Measurements from ENCODE around the gene YWHAE.
"Not testable (repeated sequence)": the region's sequence is repeated elsewhere in the genome, so short reads cannot be mapped to it uniquely, and the experiment has no call there.

YWHAE gene

GRCh38 chr17:1307829-1308228 lies 92.2 kb downstream of the YWHAE start:
- not testable (repeated sequence) for H3K27ac ChIP-seq (replicated peaks; ENCODE audit: low read length); H3K9ac ChIP-seq (ENCODE audit: low read depth, low read length, poor library complexity); H3K4ac ChIP-seq (ENCODE audit: low read length); H2BK12ac ChIP-seq (ENCODE audit: low read length); H4K8ac ChIP-seq (ENCODE audit: low read depth, low read length); H3K27me3 ChIP-seq (ENCODE audit: control insufficient read depth in 3 of 3, insufficient read depth in 3 of 3, low read depth in 1 of 3, low read length in 3 of 3); H2BK15ac ChIP-seq (ENCODE audit: low read length); H3K79me1 ChIP-seq (ENCODE audit: low read depth, low read length); H3K14ac ChIP-seq (ENCODE audit: low read length); H3K23ac ChIP-seq (ENCODE audit: low read depth, low read length, poor library complexity); DNase-seq (ENCODE audit: low spot score); H4K91ac ChIP-seq (ENCODE audit: low read depth, low read length, poor library complexity); H3K36me3 ChIP-seq (replicated peaks in 1 of 2; ENCODE audit: control insufficient read depth in 2 of 2, insufficient read depth in 2 of 2, low read length in 2 of 2); H2BK120ac ChIP-seq (ENCODE audit: low read depth, low read length); H3K4me3 ChIP-seq (ENCODE audit: low read length in 2 of 2); H2BK5ac ChIP-seq (ENCODE audit: low read length); H3K9me3 ChIP-seq (replicated peaks in 1 of 2; ENCODE audit: control insufficient read depth in 2 of 2, insufficient read depth in 1 of 2, low read depth in 1 of 2, low read length in 2 of 2); H2AFZ ChIP-seq (ENCODE audit: low read length); H3K4me2 ChIP-seq (ENCODE audit: insufficient read depth, low read length, poor library complexity, severe bottlenecking)
- Histone ChIP-seq H3K4me1 (ENCODE audit: control insufficient read depth in 2 of 2, insufficient read depth in 1 of 2, low read depth in 1 of 2, low read length in 2 of 2) (peaks cover 9 to 14% of the 10 kb centered on the region in 2 donors), H2AK5ac (ENCODE audit: low read depth, low read length) (peak overlapping the region; percentile 47), H3K18ac (ENCODE audit: low read length) (peak overlapping the region; percentile 15)
- WGBS, 2 donors (ENCODE audit: extremely low coverage in 2 of 2, insufficient read length in 2 of 2, insufficient replicate concordance in 1 of 2), result no CpG with 5 or more reads among the region's 16 CpGs

- DNase-seq (ENCODE audit: low spot score), result no peak
- no CpG with 5 or more reads among the region's 19 CpGs for WGBS, 2 donors (ENCODE audit: extremely low coverage in 2 of 2, insufficient read length in 2 of 2, insufficient replicate concordance in 1 of 2)
- H3K4me1 ChIP-seq (ENCODE audit: control insufficient read depth in 2 of 2, insufficient read depth in 1 of 2, low read depth in 1 of 2, low read length in 2 of 2), result peaks cover 4 to 16% of the 10 kb centered on the region in 2 donors
These were observed 95.0 kb downstream of the YWHAE start for GRCh38 chr17:1304962-1305563.

GRCh38 chr17:1304522-1304921 lies 95.5 kb downstream of the YWHAE start:
- Histone ChIP-seq H2BK120ac (ENCODE audit: low read depth, low read length) (peak overlapping the region; percentile 44), H2AK5ac (ENCODE audit: low read depth, low read length) (peak overlapping the region; percentile 40), H3K23ac (ENCODE audit: low read depth, low read length, poor library complexity) (peak overlapping the region; percentile 39), H4K8ac (ENCODE audit: low read depth, low read length) (no peak overlapping the region), H3K4me1 (ENCODE audit: control insufficient read depth in 2 of 2, insufficient read depth in 1 of 2, low read depth in 1 of 2, low read length in 2 of 2) (peaks cover 4 to 21% of the 10 kb centered on the region in 2 donors), H3K79me1 (ENCODE audit: low read depth, low read length) (no peaks in the 10 kb centered on the region), H3K4me2 (ENCODE audit: insufficient read depth, low read length, poor library complexity, severe bottlenecking) (no peak overlapping the region), H3K9ac (ENCODE audit: low read depth, low read length, poor library complexity) (no peak overlapping the region), H2BK15ac (ENCODE audit: low read length) (peak overlapping the region; percentile 75), H3K18ac (ENCODE audit: low read length) (peak overlapping the region; percentile 85), H2BK12ac (ENCODE audit: low read length) (no peak overlapping the region), H3K4me3 (ENCODE audit: low read length in 2 of 2) (no peak overlapping the region), H3K4ac (ENCODE audit: low read length) (no peak overlapping the region), H2AFZ (ENCODE audit: low read length) (peak overlapping the region; percentile 11), H2BK5ac (ENCODE audit: low read length) (peak overlapping the region; percentile 82), H3K36me3 (replicated peaks in 1 of 2; ENCODE audit: control insufficient read depth in 2 of 2, insufficient read depth in 2 of 2, low read length in 2 of 2) (no peaks in the 10 kb centered on the region), H3K27me3 (ENCODE audit: control insufficient read depth in 3 of 3, insufficient read depth in 3 of 3, low read depth in 1 of 3, low read length in 3 of 3) (peaks cover 0 to 3% (median 0%) of the 10 kb centered on the region in 3 experiments), H4K91ac (ENCODE audit: low read depth, low read length, poor library complexity) (no peak overlapping the region), H3K27ac (replicated peaks; ENCODE audit: low read length) (no peak overlapping the region), H3K14ac (ENCODE audit: low read length) (peak overlapping the region; percentile 89), H3K9me3 (replicated peaks in 1 of 2; ENCODE audit: control insufficient read depth in 2 of 2, insufficient read depth in 1 of 2, low read depth in 1 of 2, low read length in 2 of 2) (no peaks in the 10 kb centered on the region)
- DNase-seq (ENCODE audit: low spot score), result no peak
- WGBS, 2 donors (ENCODE audit: extremely low coverage in 2 of 2, insufficient read length in 2 of 2, insufficient replicate concordance in 1 of 2), result no CpG with 5 or more reads among the region's 5 CpGs

More at GRCh38 chr17:1304962-1305563, 95.0 kb downstream of the YWHAE start:
- Histone ChIP-seq H3K27ac (replicated peaks; ENCODE audit: low read length) (no peak overlapping the region), H2BK5ac (ENCODE audit: low read length) (peak overlapping the region; percentile 82), H3K23ac (ENCODE audit: low read depth, low read length, poor library complexity) (peak overlapping the region; percentile 39), H2AFZ (ENCODE audit: low read length) (peak overlapping the region; percentile 53), H3K9me3 (replicated peaks in 1 of 2; ENCODE audit: control insufficient read depth in 2 of 2, insufficient read depth in 1 of 2, low read depth in 1 of 2, low read length in 2 of 2) (no peaks in the 10 kb centered on the region), H3K4me2 (ENCODE audit: insufficient read depth, low read length, poor library complexity, severe bottlenecking) (no peak overlapping the region), H3K36me3 (replicated peaks in 1 of 2; ENCODE audit: control insufficient read depth in 2 of 2, insufficient read depth in 2 of 2, low read length in 2 of 2) (no peaks in the 10 kb centered on the region), H4K8ac (ENCODE audit: low read depth, low read length) (no peak overlapping the region), H3K79me1 (ENCODE audit: low read depth, low read length) (no peaks in the 10 kb centered on the region), H4K91ac (ENCODE audit: low read depth, low read length, poor library complexity) (no peak overlapping the region), H2BK12ac (ENCODE audit: low read length) (peak overlapping the region; percentile 58), H3K4me3 (ENCODE audit: low read length in 2 of 2) (no peak overlapping the region), H3K4ac (ENCODE audit: low read length) (no peak overlapping the region), H3K18ac (ENCODE audit: low read length) (peak overlapping the region; percentile 85), H3K14ac (ENCODE audit: low read length) (peak overlapping the region; percentile 89), H2BK120ac (ENCODE audit: low read depth, low read length) (peak overlapping the region; percentile 44), H3K9ac (ENCODE audit: low read depth, low read length, poor library complexity) (no peak overlapping the region), H2BK15ac (ENCODE audit: low read length) (peak overlapping the region; percentile 75), H3K27me3 (ENCODE audit: control insufficient read depth in 3 of 3, insufficient read depth in 3 of 3, low read depth in 1 of 3, low read length in 3 of 3) (peaks cover 0 to 3% (median 0%) of the 10 kb centered on the region in 3 experiments), H2AK5ac (ENCODE audit: low read depth, low read length) (peak overlapping the region; percentile 40)

- Histone ChIP-seq H3K4me2 (ENCODE audit: insufficient read depth, low read length, poor library complexity, severe bottlenecking) (no peak overlapping the region), H3K27ac (replicated peaks; ENCODE audit: low read length) (no peak overlapping the region), H3K4me3 (ENCODE audit: low read length in 2 of 2) (no peak overlapping the region), H3K9me3 (replicated peaks in 1 of 2; ENCODE audit: control insufficient read depth in 2 of 2, insufficient read depth in 1 of 2, low read depth in 1 of 2, low read length in 2 of 2) (no peaks in the 10 kb centered on the region), H4K91ac (ENCODE audit: low read depth, low read length, poor library complexity) (no peak overlapping the region), H2BK15ac (ENCODE audit: low read length) (no peak overlapping the region), H2BK120ac (ENCODE audit: low read depth, low read length) (no peak overlapping the region), H2AFZ (ENCODE audit: low read length) (peak overlapping the region; percentile 32), H4K8ac (ENCODE audit: low read depth, low read length) (no peak overlapping the region), H3K4ac (ENCODE audit: low read length) (no peak overlapping the region), H2AK5ac (ENCODE audit: low read depth, low read length) (peak overlapping the region; percentile 20), H3K18ac (ENCODE audit: low read length) (peak overlapping the region; percentile 82), H3K27me3 (ENCODE audit: control insufficient read depth in 3 of 3, insufficient read depth in 3 of 3, low read depth in 1 of 3, low read length in 3 of 3) (peaks cover 0 to 3% (median 0%) of the 10 kb centered on the region in 3 experiments), H3K79me1 (ENCODE audit: low read depth, low read length) (no peaks in the 10 kb centered on the region), H3K9ac (ENCODE audit: low read depth, low read length, poor library complexity) (no peak overlapping the region), H2BK5ac (ENCODE audit: low read length) (no peak overlapping the region), H2BK12ac (ENCODE audit: low read length) (no peak overlapping the region), H3K4me1 (ENCODE audit: control insufficient read depth in 2 of 2, insufficient read depth in 1 of 2, low read depth in 1 of 2, low read length in 2 of 2) (peaks cover 13 to 39% of the 10 kb centered on the region in 2 donors), H3K23ac (ENCODE audit: low read depth, low read length, poor library complexity) (peak overlapping the region; percentile 25), H3K14ac (ENCODE audit: low read length) (no peak overlapping the region), H3K36me3 (replicated peaks in 1 of 2; ENCODE audit: control insufficient read depth in 2 of 2, insufficient read depth in 2 of 2, low read length in 2 of 2) (no peaks in the 10 kb centered on the region)
- no peak for DNase-seq (ENCODE audit: low spot score)
- no CpG with 5 or more reads among the region's 18 CpGs for WGBS, 2 donors (ENCODE audit: extremely low coverage in 2 of 2, insufficient read length in 2 of 2, insufficient replicate concordance in 1 of 2)
These were observed 97.3 kb downstream of the YWHAE start for GRCh38 chr17:1302761-1303160.

Data from neuronal stem cell (in vitro differentiated cells).